Activated CD8-positive, alpha-beta T cell treated with anti-CD3 and anti-CD28 coated beads for 36 hours (primary cell): ENCODE results near the gene MZB1. TPM values are rescaled to one million over a fixed set of nuclear protein-coding genes. Genes with fewer than 3 reads are reported as not detected.

Experiments used
- ATAC-seq: fragments of 200-7000 bp; cut with Tn5 transposase; one replicate; pipeline ENCODE4 v1.10.0; 2021; ENCODE audit warnings: mild to moderate bottlenecking, moderate library complexity
- CTCF ChIA-PET: fragments of 350-600 bp; sonication (Branson Sonifier 250); formaldehyde crosslinking; loops from one replicate; lab custom pipeline; 2021; ENCODE audit warnings: antibody characterized with exemption; lab: Charles Lee
- POLR2A ChIA-PET: fragments of 350-600 bp; sonication (Branson Sonifier 250); formaldehyde crosslinking; loops from one replicate; lab custom pipeline; 2021; ENCODE audit warnings: antibody characterized with exemption; lab: Charles Lee
- DNase-seq: peaks from one replicate; pipeline ENCODE4 v3.0.0-alpha.2; 2020
- H3K27ac Mint-ChIP-seq: one replicate; pipeline ENCODE4 v1.8.0; 2021; ENCODE audit warnings: mild to moderate bottlenecking, mixed read lengths
- H3K27me3 Mint-ChIP-seq: one replicate; pipeline ENCODE4 v1.8.0; 2021; ENCODE audit warnings: mixed read lengths
- H3K36me3 Mint-ChIP-seq: one replicate; pipeline ENCODE4 v1.8.0; 2021; ENCODE audit warnings: low read depth, mixed read lengths
- H3K4me1 Mint-ChIP-seq: one replicate; pipeline ENCODE4 v1.8.0; 2021; ENCODE audit warnings: low read depth, mixed read lengths
- H3K4me3 Mint-ChIP-seq: one replicate; pipeline ENCODE4 v1.8.0; 2021; ENCODE audit warnings: mild to moderate bottlenecking, moderate library complexity, mixed read lengths
- H3K9me3 Mint-ChIP-seq: one replicate; pipeline ENCODE4 v1.8.0; 2021; ENCODE audit warnings: mixed read lengths
- CTCF ChIP-seq: fragments of 200-600 bp; IDR thresholded peaks from one replicate; pipeline ENCODE4 v1.8.0; 2022; ENCODE audit warnings: antibody characterized with exemption, mild to moderate bottlenecking
- intact Hi-C: fragments of 100-400 bp; cut with micrococcal nuclease; formaldehyde crosslinking; loops from one replicate; pipeline ENCODE4 v1.10.0; 2022
- total RNA-seq, 2 experiments: library from RNA; stranded (reverse); gene quantifications; one replicate each; pipeline ENCODE4 v1.2.3, GENCODE V29; 2021

Gene MZB1
- total RNA-seq, 2 experiments from 2014 or later = 14.4 to 14.5 TPM

GRCh38 chr5:139416651-139417050 lies 26.9 kb upstream of the MZB1 start:
- H3K27me3 Mint-ChIP-seq = no peaks in the 10 kb centered on the region
- CTCF ChIA-PET = interaction anchor here (1.1 to 13.9 kb wide), 5 partner anchors 14 to 108 kb away, joined by 3 to 444 read pairs (median 4); partner anchors contain the start of gene SPATA24
- H3K36me3 Mint-ChIP-seq = peaks cover 41% of the 10 kb centered on the region
- ATAC-seq (no peak), DNase-seq (no peak)
- H3K9me3 Mint-ChIP-seq = no peaks in the 10 kb centered on the region
- H3K4me3 Mint-ChIP-seq = no peak overlapping the region
- TF ChIP-seq CTCF = no peak
- POLR2A ChIA-PET = interaction anchor here (1.8 to 4.1 kb wide), 2 partner anchors 12 to 28 kb away, joined by 4 to 49 read pairs; partner anchors contain the start of gene SPATA24
- intact Hi-C loops = no loop called here
- H3K27ac Mint-ChIP-seq = peak overlapping the region; percentile 96
- H3K4me1 Mint-ChIP-seq = peaks cover 45% of the 10 kb centered on the region

- TF ChIP-seq CTCF = no peak
- no peak for DNase-seq
- ChIA-PET CTCF (interaction anchor here (0.8 to 13.9 kb wide), 10 partner anchors 10 to 218 kb away, joined by 3 to 444 read pairs (median 4); partner anchors contain the start of genes PAIP2 and SPATA24), POLR2A (interaction anchor here (0.7 to 4.1 kb wide), 14 partner anchors 12 to 957 kb away, joined by 3 to 49 read pairs (median 4); partner anchors contain the start of genes PROB1, SPATA24 and UBE2D2)
- no peak for ATAC-seq
- peaks cover 40% of the 10 kb centered on the region for H3K36me3 Mint-ChIP-seq
- H3K4me3 Mint-ChIP-seq = peak overlapping the region; percentile 49
- H3K27ac Mint-ChIP-seq = peak overlapping the region; percentile 96
- H3K9me3 Mint-ChIP-seq = no peaks in the 10 kb centered on the region
- intact Hi-C loops = no loop called here
- peaks cover 45% of the 10 kb centered on the region for H3K4me1 Mint-ChIP-seq
- H3K27me3 Mint-ChIP-seq = no peaks in the 10 kb centered on the region
Observed at GRCh38 chr5:139415869-139416268, 26.2 kb upstream of the MZB1 start.

- peaks cover 39% of the 10 kb centered on the region for H3K36me3 Mint-ChIP-seq
- H3K9me3 Mint-ChIP-seq = no peaks in the 10 kb centered on the region
- CTCF ChIA-PET = interaction anchor here (0.8 to 13.9 kb wide), 12 partner anchors 10 to 219 kb away, joined by 3 to 444 read pairs (median 4); partner anchors contain the start of genes PAIP2 and SPATA24
- TF ChIP-seq CTCF = no peak
- intact Hi-C loops = no loop called here
- H3K4me1 Mint-ChIP-seq = peaks cover 45% of the 10 kb centered on the region
- H3K27me3 Mint-ChIP-seq = no peaks in the 10 kb centered on the region
- H3K4me3 Mint-ChIP-seq = peak overlapping the region; percentile 49
- H3K27ac Mint-ChIP-seq = peak overlapping the region; percentile 96
- ATAC-seq = peak; percentile 82
- POLR2A ChIA-PET = interaction anchor here (0.7 to 4.1 kb wide), 17 partner anchors 11 to 957 kb away, joined by 3 to 49 read pairs (median 4); partner anchors contain the start of genes PROB1, SPATA24 and UBE2D2
- DNase-seq = peak; percentile 69
Observed at GRCh38 chr5:139415221-139415861, 25.6 kb upstream of the MZB1 start.

- ChIA-PET POLR2A (interaction anchor here (0.9 to 4.1 kb wide), 11 partner anchors 10 to 333 kb away, joined by 3 to 49 read pairs (median 3); partner anchors contain the start of genes SMIM33, SPATA24 and UBE2D2), CTCF (interaction anchor here (1.2 to 13.9 kb wide), 9 partner anchors 8 to 102 kb away, joined by 3 to 444 read pairs (median 4); partner anchors contain the start of genes PAIP2 and SPATA24)
- Mint-ChIP-seq H3K27ac (peak overlapping the region; percentile 96), H3K27me3 (no peaks in the 10 kb centered on the region), H3K9me3 (no peaks in the 10 kb centered on the region), H3K4me1 (peaks cover 45% of the 10 kb centered on the region), H3K36me3 (peaks cover 32% of the 10 kb centered on the region), H3K4me3 (peak overlapping the region; percentile 49)
- TF ChIP-seq CTCF = no peak
- DNase-seq = peak; percentile 55
- ATAC-seq = peak; percentile 47
- intact Hi-C loops = no loop called here
Observed at GRCh38 chr5:139414581-139415130, 24.9 kb upstream of the MZB1 start.
